Activated T-cell treated with anti-CD3 and anti-CD28 coated beads for 48 hours (primary cell): ENCODE results near the gene DEFB118.
"Not testable (repeated sequence)": the region's sequence is repeated elsewhere in the genome, so short reads cannot be mapped to it uniquely, and the experiment has no call there.

Experiments
- DNase-seq: peaks from one replicate; pipeline ENCODE4 v3.0.0-alpha.2; 2020; ENCODE audit warnings: low read depth

The DEFB118 gene

GRCh38 chr20:31368301-31368700, at the start of gene DEFB118:
Gene DEFB118, plus strand, starts transcription at chr20:31368601. Its CDS starts 50 bp downstream, at chr20:31368651.
- no peak for DNase-seq

- DNase-seq: no peak
These were observed 45.9 kb upstream of the DEFB118 start for GRCh38 chr20:31322504-31322903.

- no peak for DNase-seq
These were observed 37.5 kb upstream of the DEFB118 start for GRCh38 chr20:31330893-31331292.

GRCh38 chr20:31341470-31341869, 26.9 kb upstream of the DEFB118 start:
- DNase-seq: no peak

DNA sequence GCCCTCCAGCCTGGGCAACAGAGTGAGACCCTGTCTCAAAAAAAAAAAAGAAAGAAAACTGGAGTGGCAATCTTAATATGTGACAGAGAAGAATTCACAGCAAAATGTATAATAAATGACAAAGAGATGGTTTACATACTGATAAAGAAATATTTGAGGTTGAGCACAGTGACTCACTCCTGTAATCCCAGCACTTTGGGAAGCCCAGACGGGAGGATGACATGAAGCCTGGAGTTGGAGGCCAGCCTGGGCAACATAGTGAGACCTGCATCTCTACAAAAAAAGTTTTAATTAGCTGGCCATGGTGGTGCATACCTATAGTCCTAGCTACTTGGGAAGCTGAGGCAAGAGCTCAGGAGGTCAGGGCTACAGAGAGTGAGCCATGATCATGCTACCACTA, 12.4 kb upstream of the DEFB118 start:
- DNase-seq: no peak

GRCh38 chr20:31363295-31363694, 5.1 kb upstream of the DEFB118 start:
- DNase-seq: no peak

DNA sequence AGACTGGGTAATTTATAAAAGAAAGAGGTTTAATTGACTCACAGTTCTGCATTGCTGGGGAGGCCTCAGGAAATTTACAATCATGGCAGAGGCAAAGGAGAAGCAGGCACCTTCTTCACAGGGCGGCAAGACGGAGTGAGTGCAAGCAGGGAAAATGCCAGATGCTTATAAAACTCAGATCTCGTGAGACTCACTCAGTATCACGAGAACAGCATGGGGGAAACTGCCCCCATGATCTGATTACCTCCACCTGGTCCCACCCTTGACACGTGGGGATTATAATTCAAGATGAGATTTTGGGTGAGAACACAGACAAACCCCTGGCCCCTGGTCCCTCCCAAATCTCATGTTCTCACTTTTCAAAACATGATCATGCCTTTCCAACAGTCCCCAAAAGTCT, 4.1 kb upstream of the DEFB118 start:
- not testable (repeated sequence) for DNase-seq

DNA sequence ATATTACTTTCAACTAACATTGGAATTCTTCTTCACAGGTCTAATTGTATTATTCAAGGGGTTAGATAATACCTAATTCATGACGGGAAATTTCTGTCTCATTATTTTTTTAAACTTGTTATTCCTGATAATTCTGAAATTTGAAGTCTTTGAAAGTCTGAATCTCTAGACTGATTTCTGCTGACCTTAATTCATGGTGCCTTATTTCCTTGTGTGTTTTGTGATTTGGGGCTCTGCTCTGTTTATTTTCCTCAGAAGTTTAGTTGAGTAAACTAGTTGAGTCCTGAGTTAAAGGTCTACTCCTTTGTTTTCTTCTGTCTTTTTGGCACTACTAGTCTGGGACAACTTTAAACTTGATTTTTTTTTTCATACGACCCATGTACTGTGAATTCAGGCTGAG, 5.9 kb downstream of the DEFB118 start:
- no peak for DNase-seq

- DNase-seq: no peak
These were observed 22.1 kb downstream of the DEFB118 start, which contains the start of gene DEFB119 for GRCh38 chr20:31390490-31390889. Gene DEFB119, minus strand, starts transcription at chr20:31390590. Its CDS starts 107 bp downstream, at chr20:31390483.

DNA sequence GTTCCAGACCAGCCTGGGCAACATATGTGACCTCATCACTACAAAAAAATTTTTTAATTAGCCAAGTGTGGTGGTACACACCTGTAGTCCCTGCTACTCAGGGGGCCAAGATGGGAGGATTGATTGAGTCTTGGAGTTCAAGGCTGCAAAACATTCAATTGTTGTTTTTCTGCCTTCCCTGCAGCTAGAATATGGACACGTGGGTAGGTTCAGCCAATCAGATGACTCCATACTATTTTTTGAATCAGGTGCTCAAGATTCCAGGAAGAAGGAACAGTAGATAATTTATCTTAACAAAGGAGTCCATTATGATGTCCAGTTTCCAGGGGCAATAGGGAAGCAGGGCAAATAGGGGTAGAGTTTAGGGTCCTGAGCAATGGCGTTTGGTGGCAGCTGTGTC, 24.4 kb downstream of the DEFB118 start:
- DNase-seq: no peak

- no peak for DNase-seq
These were observed 26.5 kb downstream of the DEFB118 start for GRCh38 chr20:31394900-31395299.

GRCh38 chr20:31403886-31404285, 35.5 kb downstream of the DEFB118 start:
- DNase-seq: no peak

DNA sequence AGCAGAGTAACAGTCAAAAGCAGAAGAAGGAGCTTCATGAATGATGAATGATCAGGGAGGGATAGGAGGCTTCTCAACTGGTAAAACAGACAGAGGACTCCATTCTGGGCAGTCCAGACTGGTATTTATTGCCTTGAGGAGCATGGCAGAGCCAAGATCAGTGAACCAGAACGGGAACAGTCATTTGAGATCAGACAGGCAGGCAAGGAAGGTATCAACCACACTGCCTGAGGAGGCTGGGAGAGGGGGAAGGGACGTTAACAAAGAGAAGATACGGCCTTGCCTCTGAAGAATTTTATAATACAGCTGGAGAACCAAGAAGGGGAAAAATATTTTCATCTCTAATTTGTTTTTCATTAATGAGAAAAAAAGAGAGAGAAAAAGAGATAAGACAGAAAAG, 37.7 kb downstream of the DEFB118 start, which contains the start of gene DEFB121:
TSS of gene DEFB121 (minus strand) at position 101 of the 400 bp plus-strand sequence. CDS start at position 38, 63 bp downstream.
- no peak for DNase-seq

DNA sequence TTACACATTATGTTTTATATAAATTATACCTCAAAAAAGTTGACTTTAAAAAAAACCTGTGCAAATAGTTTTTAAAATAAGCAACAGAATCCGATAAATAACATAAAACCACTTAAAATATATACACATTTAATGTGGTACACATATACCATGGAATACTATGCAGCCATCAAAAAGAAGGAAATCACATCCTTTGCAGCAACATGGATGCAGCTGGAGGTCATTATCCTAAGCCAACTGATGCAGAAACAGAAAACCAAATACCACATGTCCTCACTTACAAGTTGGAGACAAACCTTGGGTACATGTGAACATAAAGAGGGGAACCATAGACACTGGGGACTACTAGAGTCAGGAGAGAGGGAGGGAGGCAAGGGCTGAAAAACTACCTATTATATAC, 41.6 kb downstream of the DEFB118 start:
- no peak for DNase-seq

- no peak for DNase-seq
These were observed 46.0 kb downstream of the DEFB118 start for GRCh38 chr20:31414381-31414780.

DNA sequence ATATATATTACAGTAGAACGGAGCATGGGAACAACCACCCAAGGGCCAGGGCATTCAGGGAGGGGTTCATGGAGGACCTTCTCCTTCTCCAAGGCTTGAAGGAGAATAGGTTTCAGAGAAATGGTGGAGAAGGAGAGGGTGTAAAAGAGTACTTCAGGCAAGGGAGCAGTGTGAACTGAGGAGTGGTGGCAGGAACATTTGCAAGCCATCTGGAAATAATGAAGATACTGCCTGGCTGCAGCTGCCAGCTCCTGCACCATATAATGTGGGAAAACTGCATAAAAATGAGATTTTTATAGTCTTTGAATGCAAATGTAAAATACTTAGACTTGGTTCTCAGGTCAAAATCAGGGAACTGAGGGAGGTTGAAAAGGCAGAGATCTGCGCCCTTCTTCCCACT, 47.3 kb downstream of the DEFB118 start:
- DNase-seq: no peak

DNA sequence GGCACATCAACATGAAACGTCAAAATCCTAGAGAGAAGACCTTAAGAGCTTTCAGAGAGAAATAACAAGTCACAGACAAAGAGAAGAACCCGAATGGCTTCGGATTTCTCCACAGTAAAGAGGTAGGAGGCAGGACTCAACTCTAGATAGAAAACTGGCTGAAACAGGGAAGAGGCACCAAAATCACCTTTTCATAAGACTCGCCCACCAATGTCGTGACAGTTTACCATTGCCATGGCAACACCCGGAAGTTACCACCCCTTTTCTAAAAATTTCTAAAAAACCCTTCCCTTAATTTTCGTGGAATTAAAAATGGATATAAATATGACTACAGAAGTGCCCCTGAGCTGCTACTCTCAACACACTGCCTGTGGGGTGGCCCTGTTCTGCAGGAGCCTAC, 49.9 kb downstream of the DEFB118 start:
- no peak for DNase-seq
